HG02981 (cell line): ENCODE data around the gene RBM12.

Experiments
- ATAC-seq: cut with Tn5 transposase; IDR thresholded peaks from one replicate; pipeline ENCODE4 v1.9.1; 2021; ENCODE audit warnings: mild to moderate bottlenecking, moderate library complexity; ENCODE audit not compliant: unreplicated experiment

Gene RBM12

DNA sequence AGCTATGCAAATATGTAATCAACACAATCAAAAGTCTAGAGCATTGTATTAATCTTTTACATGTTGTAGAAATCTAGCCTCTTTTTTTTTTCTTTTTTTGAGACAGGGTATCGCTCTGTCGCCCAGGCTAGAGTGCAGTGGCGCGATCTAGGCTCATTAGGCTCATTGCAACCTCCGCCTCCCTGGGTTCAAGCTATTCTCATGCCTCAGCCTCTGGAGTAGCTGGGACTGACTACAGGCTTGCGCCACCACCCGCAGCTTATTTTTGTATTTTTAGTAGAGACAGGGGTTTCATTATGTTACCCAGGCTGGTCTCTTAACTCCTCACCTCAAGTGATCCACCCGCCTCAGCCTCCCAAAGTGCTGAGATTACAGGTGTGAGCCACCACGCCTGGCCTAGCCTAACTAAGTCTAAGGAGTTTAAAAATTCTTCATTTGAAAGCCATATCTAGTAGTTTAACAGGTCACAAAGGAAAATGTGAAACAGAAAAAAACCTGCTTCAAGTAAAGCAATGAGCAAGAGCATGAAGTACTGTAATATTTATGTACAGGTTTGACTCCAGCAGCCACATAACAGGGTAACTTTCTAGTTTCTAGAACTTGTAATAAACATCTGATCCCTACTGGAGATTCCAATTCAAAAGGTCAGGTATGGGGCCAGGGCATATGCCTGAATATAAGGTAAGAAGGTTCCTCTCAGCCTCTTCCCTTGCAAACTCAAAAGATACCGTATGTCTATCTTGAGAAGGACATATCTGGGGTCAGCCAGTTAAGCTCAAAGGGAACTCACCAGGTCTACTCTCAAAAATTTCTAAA, 4.4 kb downstream of the RBM12 start:
- no peak for ATAC-seq

DNA sequence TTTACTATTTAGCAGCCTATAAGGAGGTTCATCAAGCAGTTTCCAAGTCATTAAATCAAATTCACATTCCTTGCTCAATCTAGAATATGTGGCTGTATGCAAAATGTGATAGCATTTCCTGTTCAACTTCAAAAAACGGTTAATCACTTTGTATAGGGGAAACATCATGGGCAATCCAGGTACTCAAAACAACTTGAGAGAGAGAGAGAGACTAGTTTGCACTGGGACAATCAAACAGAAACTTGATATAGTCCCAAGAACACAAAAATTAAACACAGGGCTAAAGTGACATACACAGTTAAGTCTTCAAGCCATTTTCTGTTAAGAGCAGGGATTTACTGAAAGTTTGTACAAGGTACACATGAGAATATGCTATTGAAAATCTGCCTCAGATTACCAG, 7.4 kb downstream of the RBM12 start:
- ATAC-seq, result no peak

DNA sequence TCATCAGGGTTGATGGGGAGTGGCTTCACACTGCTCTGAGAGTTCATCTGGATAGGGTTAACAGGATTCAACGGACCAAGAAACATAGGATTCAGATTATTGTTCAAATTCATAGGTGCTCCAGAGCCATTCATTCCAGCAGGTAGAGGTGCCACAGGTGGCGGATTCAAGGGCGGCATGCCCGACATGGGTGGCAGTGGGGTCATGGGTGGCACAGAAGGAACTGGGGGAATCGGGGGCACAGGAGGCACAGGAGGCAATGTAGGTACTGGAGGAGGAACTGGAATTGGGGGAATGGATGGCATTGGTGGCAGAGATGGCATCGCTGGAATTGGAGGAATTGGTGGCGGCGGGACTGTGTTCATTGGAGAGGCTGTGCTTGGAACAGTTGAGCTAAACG, 10.3 kb downstream of the RBM12 start:
- ATAC-seq, result no peak

DNA sequence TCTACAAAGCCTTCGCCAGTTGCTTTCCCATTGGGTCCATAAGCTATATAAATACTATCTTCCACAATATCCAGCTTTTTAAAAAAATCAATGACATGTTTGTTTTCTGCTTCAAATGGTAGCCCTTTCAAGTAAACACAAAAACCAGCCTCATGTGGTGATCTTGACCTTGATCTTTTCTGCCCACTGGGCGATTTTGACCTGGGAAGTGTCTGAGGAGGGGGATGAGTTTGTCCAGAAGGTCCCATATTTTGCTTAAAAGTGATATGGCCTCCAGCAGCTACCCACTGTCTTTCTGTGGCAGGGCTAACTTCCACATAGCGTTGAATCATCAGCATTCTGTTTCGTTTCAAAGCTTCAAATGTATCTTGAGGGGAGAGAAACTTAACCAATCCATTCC, 10.8 kb downstream of the RBM12 start:
- no peak for ATAC-seq

DNA sequence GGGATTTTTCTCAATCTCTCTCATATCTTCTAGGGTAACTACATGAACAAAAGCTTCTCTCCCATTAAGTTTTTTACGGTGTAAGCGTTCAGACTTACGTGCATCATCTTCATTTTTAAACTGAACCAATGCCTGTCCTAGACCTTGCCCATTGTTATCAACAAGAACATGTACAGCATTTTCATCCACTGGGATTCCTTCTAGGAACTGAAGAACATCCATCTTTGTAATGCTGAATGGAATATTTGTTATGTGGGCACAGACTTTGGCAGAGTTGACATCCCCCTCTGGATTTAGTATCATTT, 11.3 kb downstream of the RBM12 start:
- no peak for ATAC-seq

DNA sequence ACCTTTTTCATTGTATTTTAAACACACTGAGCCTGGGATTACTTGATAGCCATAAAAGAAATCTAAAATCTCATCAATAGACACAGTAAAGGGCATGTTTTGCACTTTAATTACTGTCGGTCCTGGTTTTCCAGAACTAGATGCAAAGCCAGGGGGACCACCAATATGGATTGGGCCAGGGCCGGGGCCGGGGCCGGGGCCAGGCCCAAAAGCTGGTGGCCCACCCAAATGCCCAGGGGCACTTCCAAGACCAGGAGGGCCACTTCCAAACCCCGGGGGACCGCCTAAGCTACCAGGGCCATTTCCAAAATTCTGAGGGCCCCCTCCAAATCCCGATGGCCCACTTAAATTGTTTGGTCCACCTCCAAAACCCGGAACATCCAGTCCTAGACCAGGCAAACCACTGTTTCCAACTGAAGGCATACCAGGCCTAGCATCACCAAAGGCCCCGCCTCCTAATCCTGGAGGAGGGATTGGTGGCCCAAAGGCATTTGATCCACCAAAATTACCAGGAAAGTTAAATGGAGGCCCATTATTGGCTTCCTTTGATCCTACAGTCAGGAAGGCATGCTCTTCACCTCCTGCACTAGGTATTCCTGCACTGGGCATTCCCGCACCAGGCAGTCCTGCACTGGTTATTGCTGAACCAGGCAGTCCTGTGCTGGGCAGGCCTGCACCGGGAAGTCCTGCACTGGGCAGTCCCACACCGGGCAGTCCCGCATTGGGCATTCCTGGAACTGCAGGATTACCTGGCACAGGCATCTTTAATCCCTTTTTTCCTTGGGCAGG, 11.9 kb downstream of the RBM12 start:
- ATAC-seq, result no peak

DNA sequence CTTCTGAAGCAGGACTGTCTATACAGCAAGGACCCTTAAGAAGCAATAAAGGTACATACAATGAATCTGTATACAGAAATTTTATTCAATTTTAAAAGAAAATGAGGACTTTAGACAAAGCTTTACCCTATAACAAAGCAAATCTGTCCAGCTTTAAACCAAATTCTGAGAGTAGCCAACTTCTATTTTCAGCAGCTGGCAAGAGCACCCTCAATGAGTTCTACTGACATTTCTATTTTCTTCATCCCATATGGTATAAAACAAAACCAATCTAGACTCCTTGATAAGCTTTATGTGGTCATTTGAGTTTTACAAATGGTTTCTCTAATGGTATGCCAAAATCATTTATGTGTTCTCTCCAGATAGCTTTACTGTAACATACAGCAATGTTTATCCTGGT, 12.7 kb downstream of the RBM12 start:
- ATAC-seq, result no peak

DNA sequence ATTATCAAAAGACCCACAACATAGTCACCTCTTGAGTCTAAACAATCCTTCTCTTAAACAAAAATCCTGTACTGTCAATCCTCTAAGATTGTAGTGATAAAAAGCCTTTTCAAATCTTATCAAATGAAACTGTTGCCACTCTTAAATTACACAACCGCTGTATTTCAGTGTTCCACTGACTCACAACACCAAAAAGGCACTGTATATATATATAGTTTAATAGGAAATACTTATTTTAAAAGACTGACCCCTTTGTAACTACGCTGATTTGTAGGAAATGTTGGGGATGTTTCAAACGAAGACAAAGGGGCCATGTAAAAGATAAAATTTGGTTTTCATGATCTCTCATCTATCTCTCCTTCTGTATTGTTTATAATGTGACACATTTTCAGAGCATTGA, 14.1 kb downstream of the RBM12 start:
- ATAC-seq, result no peak

DNA sequence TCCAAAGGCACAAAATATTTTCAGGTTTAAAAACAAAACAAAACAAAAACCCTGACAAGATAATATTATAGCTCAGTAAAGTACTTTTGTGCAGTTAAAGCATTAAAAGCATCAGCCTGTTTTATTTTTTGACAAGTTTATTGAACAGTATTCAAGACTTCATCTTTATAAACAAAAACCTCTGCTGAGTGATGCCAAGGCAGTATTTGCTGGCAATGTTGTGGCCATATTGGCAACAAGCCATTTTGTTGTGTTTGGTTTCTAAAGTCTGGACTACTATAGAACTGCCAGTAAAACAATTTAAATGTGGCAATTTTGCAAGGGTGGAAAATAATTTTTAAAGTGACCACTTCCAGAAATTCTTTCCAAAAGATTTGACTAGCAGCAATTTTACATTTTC, 15.9 kb downstream of the RBM12 start:
- no peak for ATAC-seq

DNA sequence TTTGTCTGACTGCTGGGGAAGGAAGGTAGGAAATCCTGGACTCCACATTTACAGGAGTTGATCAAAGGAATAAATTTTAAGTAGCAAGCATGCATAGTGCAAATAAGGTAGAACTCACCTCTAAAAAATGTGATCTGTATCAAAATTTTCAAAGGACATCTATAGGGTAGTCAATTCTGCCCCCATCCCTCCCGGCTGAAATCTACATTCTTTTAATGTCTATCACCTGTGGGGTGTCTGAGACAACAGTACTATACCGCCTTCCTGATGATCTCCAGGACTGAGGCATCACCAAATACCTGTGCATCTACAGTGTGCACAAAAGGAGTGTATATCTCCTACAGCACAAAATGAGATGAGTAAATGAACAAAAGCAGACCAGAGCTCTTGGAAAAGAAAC, 19.9 kb downstream of the RBM12 start:
- no peak for ATAC-seq

DNA sequence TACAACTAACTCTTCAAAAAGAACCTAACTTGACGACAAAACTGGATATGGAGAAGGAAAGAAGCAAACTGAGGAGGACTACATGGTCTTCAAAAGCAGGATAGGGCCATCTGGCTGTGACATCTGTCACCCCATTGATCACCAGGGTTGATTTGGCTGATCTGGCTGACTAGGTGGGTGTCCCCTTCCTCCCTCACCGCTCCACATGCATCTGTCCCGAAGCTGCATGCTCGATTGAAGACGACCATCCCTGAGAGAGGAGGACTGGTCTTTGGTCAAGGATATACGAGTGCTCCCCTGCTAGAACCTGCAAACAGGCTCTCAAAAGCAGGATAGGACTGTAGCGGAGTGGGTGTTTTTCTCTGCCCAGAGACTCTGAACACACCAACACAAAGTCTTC, 21.7 kb downstream of the RBM12 start:
- ATAC-seq, result no peak

DNA sequence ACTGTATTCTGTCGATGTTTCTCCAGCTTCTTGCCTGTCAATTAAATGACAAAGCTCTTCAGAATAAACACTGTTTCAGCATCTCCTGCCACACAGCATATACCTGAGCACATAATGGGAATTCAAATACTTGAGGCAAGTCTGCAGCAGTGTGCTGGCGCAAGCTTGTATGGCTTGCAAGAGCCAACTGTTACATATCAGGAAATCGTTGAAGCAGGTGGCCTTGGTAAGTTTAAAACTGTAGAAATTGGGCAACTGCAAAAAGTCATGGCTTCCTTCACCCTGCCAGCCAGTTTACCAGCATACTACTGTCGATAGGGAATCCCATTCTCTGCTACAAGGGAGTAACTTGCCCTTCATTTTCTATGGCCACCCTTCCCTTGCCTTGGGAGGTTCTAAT, 23.0 kb downstream of the RBM12 start:
- no peak for ATAC-seq

DNA sequence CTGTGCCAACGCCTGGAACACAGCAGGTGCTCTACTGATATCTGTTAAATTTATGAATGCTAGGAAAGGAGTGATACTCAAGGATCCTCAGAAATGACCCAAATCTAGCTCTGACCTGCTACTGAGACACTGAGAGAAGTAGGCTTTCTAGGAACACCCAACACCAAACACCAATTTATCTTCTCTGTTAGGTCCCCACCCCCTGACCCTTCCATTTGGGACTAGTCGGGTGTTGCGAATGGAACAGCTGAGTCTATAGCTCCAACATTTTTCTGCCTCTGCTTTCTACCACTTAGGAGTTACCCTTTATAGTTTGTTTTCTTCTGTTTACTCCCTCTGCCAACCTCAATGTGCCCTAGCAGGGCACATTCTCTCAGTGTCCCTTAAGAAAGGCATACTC, 24.0 kb downstream of the RBM12 start:
- ATAC-seq, result no peak

DNA sequence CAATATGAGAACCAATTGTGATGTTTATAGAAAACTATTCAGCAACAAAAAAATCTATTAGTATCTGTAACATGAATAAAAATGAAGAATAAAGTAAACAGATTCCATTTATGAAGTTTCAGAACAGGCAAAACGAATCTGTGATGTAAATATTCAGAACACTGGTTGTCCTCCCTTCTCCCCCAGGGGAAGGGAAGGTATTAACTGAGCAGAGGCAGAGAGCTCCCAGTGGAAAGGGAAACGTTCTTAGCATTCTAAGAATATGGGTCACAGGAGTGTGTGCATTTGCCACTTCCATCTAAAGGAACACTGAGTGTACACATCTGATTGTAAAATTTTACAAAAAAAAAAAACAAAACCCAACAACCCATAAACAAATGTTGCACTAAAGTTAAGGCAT, 25.9 kb downstream of the RBM12 start:
- no peak for ATAC-seq

DNA sequence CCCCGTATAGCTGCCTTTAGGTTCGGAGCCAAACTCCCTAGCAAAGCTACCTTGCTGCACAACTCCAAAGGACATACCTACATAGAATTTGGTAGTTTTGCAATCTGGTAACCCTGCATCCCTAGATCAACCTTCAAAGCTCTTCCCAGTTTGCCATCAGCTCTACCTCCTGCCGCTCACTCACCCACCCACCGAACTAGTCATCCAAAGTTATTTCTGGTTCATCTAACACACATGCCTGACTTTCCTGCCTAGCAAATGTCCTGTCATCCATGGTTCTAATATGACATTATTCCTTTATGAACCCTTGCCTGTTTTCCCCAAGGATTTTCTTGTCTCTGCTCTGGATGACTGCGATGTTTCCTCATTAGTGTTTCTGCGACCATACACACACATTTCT, 27.4 kb downstream of the RBM12 start:
- ATAC-seq, result no peak

DNA sequence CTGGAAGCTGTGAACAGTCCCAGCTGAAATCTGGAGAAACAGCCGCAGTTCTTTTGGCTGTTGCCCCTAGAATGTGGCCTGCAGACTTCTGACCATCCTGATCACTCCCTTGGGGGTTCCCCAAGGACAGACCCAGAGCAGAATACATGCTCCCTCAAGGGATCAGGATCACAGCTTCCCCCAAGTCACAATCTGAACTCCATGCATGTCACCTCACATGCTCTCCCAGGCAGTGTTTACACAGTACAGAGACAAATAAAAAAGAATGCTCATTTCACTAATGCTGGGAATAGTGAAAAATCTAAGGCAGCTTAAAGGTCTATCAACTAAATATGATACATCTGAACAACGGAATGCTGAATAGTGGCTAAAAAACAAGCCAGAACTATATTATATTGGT, 28.6 kb downstream of the RBM12 start:
- no peak for ATAC-seq

DNA sequence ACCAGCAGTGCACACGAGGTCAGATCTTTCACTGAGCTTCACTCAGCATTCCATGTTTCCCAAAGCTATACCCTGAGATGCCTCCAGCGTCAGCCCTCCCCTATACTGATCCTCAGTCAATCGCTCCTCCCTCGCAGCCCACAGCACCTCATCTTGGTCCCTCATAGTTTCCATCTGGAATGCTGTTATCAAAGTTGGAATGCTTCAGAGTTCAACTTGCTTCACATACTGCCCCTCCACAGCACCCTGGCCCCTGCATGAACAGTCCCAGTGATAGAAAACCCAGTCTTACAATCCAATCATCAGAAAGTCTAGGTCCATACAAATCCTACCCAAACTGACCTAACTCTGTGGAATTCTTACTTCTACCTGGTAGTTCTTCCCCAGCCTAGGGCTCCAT, 29.0 kb downstream of the RBM12 start:
- no peak for ATAC-seq

DNA sequence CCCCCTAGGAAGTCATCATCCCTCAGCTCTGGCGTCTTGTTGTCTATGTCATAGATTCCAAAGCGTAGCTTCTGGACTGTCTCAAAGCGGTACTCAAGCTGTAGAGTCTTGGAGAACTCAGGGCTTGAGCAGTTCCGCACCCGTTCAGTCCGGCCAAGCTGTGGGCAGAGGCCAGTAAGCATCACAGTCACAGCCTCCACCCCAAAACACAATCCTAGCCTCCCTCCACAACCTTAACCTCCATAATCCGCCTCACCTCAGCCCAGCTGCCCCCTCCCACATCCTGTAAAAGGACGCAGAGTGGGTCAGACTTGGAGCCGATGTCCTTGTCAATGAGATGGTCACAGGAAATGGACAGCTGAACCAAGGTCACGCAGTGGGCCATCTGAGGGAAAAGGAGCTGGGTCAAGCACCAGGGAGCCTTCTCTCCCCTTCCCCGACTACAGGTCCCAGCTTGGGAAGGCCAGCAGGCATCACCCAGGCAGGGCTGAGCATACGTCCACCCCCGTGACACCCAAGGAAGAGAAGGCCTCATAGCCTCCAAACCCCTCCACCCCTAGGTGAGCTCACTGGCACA, 32.1 kb downstream of the RBM12 start:
- ATAC-seq, result no peak

DNA sequence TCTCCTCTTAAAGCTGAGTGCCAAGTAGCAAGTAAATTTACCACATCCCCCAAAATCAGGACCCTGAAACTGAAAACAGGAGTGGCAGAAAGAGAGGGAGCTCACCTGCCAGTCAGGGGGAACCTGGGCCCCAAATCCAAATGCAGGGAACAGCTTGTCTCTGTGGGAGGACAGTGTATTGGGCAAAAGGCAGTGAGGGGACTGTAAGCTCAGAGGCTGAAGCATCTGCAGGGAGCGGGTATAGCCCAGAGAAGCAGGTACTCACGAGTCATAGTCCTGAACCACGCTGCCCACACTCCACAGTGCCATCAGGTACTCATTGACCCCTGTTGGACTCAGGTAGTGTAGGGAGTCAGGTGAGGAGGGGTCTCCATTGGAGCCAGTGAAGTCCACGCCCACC, 34.1 kb downstream of the RBM12 start:
- ATAC-seq, result no peak

DNA sequence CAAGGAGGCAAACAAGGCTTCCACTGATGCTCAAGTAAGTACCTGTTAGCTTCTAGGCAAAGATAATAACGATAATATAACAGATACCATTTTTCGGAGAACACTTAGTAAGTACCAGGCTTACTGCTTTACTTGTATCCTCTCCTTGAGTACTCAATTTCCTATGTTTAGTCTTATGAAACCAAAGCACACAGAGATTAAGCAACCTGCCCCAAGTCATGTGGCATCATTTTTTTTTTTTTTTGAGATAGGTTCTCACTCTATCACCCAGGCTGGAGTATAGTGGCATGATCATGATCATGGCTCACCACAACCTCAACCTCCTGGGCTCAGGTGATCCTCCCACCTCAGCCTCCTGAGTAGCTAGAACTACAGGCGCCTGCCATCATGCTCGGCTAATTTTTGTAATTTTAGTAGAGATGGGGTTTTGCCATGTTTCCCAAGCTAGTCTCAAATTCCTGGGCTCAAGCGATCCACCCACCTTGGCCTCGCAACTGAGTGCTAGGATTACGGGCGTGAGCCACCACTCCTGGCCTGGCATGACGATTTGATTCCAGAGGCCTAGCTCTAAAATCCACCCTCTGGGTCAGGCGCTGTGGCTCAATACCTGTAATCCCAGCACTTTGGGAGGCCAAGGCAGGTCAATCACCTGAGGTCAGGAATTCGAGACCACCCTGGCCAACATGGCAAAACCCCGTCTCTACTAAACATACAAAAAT, 35.1 kb downstream of the RBM12 start:
- ATAC-seq, result no peak

DNA sequence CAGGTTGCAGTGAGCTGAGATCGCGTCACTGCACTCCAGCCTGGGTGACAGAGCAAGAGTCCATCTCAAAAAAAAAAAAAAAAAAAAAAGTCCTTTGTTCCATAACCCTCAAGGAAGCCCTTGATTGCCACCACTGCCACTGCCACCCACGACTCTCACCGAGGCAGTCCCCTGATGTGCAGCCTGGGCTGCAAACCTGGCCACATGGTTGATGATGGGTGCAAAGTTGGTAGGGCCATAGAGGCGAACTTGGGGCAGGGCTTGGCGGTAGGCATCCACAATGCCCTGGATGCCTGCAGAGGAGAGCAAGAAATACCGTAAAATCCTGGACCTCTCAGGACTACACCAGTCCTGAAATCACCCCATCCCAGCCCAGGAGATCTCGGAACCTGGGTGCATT, 37.6 kb downstream of the RBM12 start:
- ATAC-seq, result no peak
